ENCODE measurements around the gene WDR93.

Gene WDR93

DNA sequence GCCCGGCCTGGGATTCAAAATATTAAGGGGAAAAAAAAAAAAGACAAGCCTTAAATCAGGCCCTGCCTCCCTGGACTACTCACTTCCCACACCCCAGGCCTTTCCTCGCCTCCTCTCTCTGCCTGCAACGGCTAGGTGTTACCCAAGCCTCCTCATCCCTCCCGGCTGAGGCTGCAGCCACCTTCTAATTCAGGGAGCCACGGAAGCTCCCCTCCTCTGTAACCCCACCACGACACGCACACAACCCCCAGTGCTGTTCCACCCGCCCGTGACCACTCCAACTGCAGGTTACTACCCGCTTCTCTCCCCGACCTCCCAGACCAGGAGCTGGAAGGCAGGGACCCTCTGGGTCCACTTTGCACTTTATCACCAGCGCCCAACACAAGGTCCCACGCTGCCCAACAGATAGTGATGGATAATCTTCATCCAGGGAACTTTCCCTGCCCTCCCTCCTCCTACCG, 36.3 kb upstream of the WDR93 start:
- Histone ChIP-seq H2AFZ (ENCODE audit: low read depth) (no peak overlapping the region), H3K4me3 (IDR thresholded peaks at IDR 0.05; ENCODE audit: insufficient read depth, low read depth, low read length) (no peak overlapping the region), H3K36me3 (ENCODE audit: insufficient read depth) (no peaks in the 10 kb centered on the region), H3K27ac (no peak overlapping the region), H3K79me2 (ENCODE audit: insufficient read depth, low read depth) (no peaks in the 10 kb centered on the region), H3K9ac (no peak overlapping the region), H3K4me2 (no peak overlapping the region), H4K20me1 (ENCODE audit: insufficient read depth) (no peaks in the 10 kb centered on the region), H3K27me3 (ENCODE audit: insufficient read depth, low read depth) (no peaks in the 10 kb centered on the region), H3K4me1 (ENCODE audit: low read depth, poor library complexity, severe bottlenecking) (peaks cover 13% of the 10 kb centered on the region)
- TF ChIP-seq, protein P1, sequence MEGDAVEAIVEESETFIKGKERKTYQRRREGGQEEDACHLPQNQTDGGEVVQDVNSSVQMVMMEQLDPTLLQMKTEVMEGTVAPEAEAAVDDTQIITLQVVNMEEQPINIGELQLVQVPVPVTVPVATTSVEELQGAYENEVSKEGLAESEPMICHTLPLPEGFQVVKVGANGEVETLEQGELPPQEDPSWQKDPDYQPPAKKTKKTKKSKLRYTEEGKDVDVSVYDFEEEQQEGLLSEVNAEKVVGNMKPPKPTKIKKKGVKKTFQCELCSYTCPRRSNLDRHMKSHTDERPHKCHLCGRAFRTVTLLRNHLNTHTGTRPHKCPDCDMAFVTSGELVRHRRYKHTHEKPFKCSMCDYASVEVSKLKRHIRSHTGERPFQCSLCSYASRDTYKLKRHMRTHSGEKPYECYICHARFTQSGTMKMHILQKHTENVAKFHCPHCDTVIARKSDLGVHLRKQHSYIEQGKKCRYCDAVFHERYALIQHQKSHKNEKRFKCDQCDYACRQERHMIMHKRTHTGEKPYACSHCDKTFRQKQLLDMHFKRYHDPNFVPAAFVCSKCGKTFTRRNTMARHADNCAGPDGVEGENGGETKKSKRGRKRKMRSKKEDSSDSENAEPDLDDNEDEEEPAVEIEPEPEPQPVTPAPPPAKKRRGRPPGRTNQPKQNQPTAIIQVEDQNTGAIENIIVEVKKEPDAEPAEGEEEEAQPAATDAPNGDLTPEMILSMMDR (conservative IDR thresholded peaks at IDR 0.05; ENCODE audit: low read depth, low read length): no peak

DNA sequence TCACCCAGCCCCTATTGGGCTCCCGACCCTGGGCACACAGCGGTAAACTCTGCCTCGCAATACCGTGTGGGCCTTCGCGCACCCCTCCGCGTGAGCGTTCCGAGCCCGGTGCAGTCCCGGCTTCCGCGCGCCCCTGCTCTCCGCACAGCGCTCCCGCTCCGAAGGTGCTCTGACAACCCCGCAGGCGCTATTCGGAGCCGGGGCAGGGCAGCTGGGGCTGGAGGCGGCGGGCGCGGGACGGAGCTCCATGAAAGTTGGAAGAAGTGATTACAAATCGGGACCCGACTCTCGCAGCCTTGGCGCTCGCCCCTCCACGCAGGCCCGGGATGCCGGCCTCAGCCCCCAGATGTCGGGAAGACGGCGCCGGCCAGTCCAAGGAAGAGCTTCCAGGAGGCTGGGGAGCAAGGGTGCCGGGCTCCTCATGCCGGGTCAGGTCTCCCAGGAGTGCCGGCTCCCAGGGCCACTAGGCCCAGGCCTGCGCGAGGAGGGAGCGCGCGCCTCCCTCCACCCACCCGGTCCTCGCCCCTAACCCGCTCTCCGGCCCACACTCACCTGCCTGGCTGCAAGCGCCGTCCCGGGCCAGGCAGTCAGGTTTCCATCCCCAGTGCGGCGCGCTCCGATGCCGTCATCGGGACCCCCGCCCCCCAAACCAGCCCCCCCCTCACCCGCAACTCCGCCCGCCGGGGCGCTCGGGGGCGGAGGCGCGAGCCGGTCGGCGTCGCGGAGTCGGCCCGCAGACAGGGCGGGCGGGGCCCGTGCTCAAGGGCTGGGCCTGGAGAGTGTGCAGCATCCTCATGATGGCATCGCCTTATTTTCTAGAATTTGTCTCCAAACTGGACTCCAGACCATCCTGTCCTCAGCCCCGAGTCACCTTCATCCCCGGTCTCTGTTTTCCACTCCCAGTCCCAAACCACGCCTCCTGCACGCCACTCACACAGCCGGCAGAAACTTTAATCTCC, 35.5 kb upstream of the WDR93 start, which contains the start of gene KIF7:
Gene KIF7 (minus strand): TSS at position 621 of the 959 bp plus-strand sequence. CDS start 2,537 bp downstream, outside the sequence.
- H2AFZ ChIP-seq (ENCODE audit: low read depth): peak within 1 kb of the TSS; percentile 19; the same call in 1 of the 2 replicates
- no peak within 1 kb of the TSS for H3K27ac ChIP-seq
- H3K27me3 ChIP-seq (ENCODE audit: insufficient read depth, low read depth): no peaks in the 10 kb centered on the region
- H3K4me1 ChIP-seq (ENCODE audit: low read depth, poor library complexity, severe bottlenecking): peaks cover 13% of the 10 kb centered on the region
- no peaks in the 10 kb centered on the region for H3K36me3 ChIP-seq (ENCODE audit: insufficient read depth)
- H3K4me2 ChIP-seq: peak within 1 kb of the TSS; percentile 55
- no peaks in the 10 kb centered on the region for H4K20me1 ChIP-seq (ENCODE audit: insufficient read depth)
- H3K4me3 ChIP-seq (IDR thresholded peaks at IDR 0.05; ENCODE audit: insufficient read depth, low read depth, low read length): no peak within 1 kb of the TSS
- TF ChIP-seq, protein P1 (conservative IDR thresholded peaks at IDR 0.05; ENCODE audit: low read depth, low read length): no peak
- no peaks in the 10 kb centered on the region for H3K79me2 ChIP-seq (ENCODE audit: insufficient read depth, low read depth)
- H3K9ac ChIP-seq: no peak within 1 kb of the TSS

DNA sequence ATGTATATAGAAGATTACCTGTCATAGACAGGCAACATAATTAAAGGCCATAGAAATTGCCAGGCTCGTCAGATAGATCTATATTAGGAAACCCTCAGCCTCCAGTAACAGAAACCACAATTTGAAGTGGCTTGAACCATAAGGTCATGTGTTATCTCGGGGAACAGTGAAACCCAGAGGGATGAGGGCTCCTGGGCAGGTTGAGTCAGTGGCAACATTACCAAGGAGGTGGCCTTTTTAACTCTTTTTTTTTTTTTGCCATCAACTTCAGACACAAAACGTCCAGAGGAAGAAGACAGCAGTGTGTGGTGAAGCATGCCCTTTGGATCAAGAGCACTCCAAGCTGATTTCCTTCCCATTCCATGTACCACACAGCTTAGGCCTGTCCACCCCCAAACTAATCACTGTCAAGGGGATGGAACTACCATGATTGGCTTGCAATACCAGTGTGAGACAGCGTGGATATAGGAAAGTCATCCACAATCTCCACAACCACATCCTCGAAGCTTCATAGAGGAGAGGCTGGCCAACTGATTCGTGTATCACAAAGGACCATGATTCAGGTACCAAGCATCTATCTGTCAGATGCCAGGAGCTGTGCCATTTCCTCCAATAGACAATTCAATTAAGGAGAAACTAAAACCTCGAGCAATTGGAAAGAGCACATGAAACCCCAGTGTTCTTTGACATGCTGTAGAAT, 34.3 kb upstream of the WDR93 start:
- TF ChIP-seq, protein P1 (conservative IDR thresholded peaks at IDR 0.05; ENCODE audit: low read depth, low read length): no peak
- peaks cover 13% of the 10 kb centered on the region for H3K4me1 ChIP-seq (ENCODE audit: low read depth, poor library complexity, severe bottlenecking)
- no peaks in the 10 kb centered on the region for H4K20me1 ChIP-seq (ENCODE audit: insufficient read depth)
- H3K9ac ChIP-seq: no peak overlapping the region
- no peaks in the 10 kb centered on the region for H3K79me2 ChIP-seq (ENCODE audit: insufficient read depth, low read depth)
- H3K27ac ChIP-seq: no peak overlapping the region
- H3K36me3 ChIP-seq (ENCODE audit: insufficient read depth): no peaks in the 10 kb centered on the region
- no peak overlapping the region for H3K4me3 ChIP-seq (IDR thresholded peaks at IDR 0.05; ENCODE audit: insufficient read depth, low read depth, low read length)
- H3K27me3 ChIP-seq (ENCODE audit: insufficient read depth, low read depth): no peaks in the 10 kb centered on the region
- H3K4me2 ChIP-seq: peak overlapping the region; percentile 55
- H2AFZ ChIP-seq (ENCODE audit: low read depth): no peak overlapping the region

DNA sequence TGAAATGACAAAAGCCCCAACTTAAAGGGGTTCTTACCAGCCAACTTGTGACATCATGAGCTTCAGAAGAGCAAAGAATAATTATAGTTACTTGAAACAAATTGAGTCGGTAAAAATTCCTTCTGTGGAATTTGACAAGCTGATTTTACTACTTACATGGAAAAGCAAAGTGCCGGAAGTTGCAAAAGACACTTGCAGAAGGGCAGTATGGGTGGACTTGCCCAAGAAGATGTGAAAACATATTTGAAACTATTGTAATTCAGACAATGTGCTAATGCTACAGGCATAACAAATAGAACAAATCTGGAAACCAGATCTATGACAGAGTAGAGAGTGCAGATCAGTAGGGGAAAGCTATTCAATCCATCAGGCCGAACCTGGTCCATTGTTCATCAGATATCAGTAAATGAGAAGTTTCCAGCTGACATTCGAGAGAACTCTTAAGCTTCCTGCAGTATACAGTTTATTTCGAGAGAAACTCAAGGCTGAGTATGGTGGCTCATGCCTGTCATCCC, 32.9 kb upstream of the WDR93 start:
- no peaks in the 10 kb centered on the region for H3K36me3 ChIP-seq (ENCODE audit: insufficient read depth)
- TF ChIP-seq, protein P1 (conservative IDR thresholded peaks at IDR 0.05; ENCODE audit: low read depth, low read length): no peak
- no peak overlapping the region for H3K9ac ChIP-seq
- H3K27me3 ChIP-seq (ENCODE audit: insufficient read depth, low read depth): no peaks in the 10 kb centered on the region
- H3K27ac ChIP-seq: no peak overlapping the region
- H2AFZ ChIP-seq (ENCODE audit: low read depth): no peak overlapping the region
- H3K4me1 ChIP-seq (ENCODE audit: low read depth, poor library complexity, severe bottlenecking): peaks cover 13% of the 10 kb centered on the region
- no peaks in the 10 kb centered on the region for H4K20me1 ChIP-seq (ENCODE audit: insufficient read depth)
- no peaks in the 10 kb centered on the region for H3K79me2 ChIP-seq (ENCODE audit: insufficient read depth, low read depth)
- H3K4me3 ChIP-seq (IDR thresholded peaks at IDR 0.05; ENCODE audit: insufficient read depth, low read depth, low read length): no peak overlapping the region
- H3K4me2 ChIP-seq: no peak overlapping the region

Data from KMS-11 (cell line).